CD4-positive, alpha-beta T cell treated with Interleukin-6 at 100 ng/mL for 8 hours (primary cell): ENCODE measurements around the gene GABRB1.

ENCODE experiments used
- DNase-seq: peaks from one replicate; pipeline ENCODE4 v3.0.0-alpha.2; 2020; ENCODE audit warnings: mixed read lengths, low spot score

Gene GABRB1

GRCh38 chr4:47471064-47471463 is 439.7 kb downstream of the GABRB1 start:
- no peak for DNase-seq

GRCh38 chr4:47471591-47471990 is 440.2 kb downstream of the GABRB1 start:
- no peak for DNase-seq

GRCh38 chr4:47473141-47473750 is 441.9 kb downstream of the GABRB1 start:
- DNase-seq = no peak

- no peak for DNase-seq
Observed at GRCh38 chr4:47474799-47475198, 443.4 kb downstream of the GABRB1 start.

- DNase-seq = no peak
Observed at GRCh38 chr4:47475411-47475810, 444.0 kb downstream of the GABRB1 start.
